HG03469 (cell line): ENCODE measurements around the gene THOC7.

Experiments used
- ATAC-seq: cut with Tn5 transposase; IDR thresholded peaks from one replicate; pipeline ENCODE4 v1.9.1; 2021; ENCODE audit warnings: mild to moderate bottlenecking, moderate library complexity, moderate number of reproducible peaks; ENCODE audit not compliant: unreplicated experiment

Gene THOC7

DNA sequence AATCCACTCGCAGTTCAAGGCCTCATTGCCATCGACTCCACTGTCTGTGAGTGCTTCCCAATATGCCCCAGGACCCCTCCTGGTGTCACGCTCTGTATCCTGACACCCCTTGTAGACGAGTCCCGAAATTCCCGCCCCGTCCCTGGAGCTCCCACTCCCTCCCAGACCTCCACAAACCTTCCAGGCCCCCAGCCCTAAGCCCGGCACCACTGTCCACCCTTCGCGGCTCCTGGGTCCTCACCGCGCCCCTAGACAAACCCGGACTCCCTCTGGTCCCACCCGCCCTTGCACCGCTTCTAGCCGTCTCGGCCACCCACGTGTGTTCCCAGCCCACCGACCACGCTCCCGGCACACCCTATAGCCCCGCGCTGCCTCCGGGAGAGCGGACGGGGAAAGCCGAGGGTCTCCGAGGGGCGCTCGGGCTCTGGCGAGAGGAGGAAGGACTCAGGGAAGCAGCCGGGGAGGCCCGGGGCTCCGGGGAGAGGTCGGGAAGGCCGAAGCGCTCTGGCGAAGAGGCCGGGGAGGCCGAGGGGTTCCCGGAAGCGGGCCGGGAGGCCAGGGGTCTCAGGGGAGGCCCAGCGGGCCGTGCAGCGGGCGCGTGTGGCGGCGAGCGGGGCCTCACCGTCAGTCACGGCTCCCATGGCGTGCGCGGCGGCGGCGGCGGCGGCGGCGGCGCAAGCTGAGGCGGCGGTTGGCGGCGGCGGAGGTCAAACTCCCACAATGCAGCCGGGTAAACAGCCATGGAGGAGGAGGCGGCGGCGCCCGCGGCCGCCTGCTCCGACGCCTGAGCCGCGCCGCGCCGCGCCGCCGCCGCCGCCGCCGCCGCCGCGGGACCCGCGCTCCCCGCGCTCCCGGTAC is at the start of gene THOC7, which contains the start of gene ATXN7:
Gene THOC7 (minus strand): TSS at position 656 of the 858 bp plus-strand sequence. CDS start 15 bp downstream, at position 641.
Gene ATXN7 (plus strand): TSS at position 718 of the 858 bp plus-strand sequence. CDS start 48,732 bp downstream, outside the sequence.
- peak; percentile 54 for ATAC-seq

GRCh38 chr3:63912768-63913588 is 49.4 kb upstream of the THOC7 start:
- peak; percentile 16 for ATAC-seq

- ATAC-seq, result peak; percentile 53
These were observed 48.5 kb upstream of the THOC7 start, which contains the start of gene SCAANT1 for GRCh38 chr3:63911873-63912767. Gene SCAANT1 (minus strand): TSS chr3:63912383.

DNA sequence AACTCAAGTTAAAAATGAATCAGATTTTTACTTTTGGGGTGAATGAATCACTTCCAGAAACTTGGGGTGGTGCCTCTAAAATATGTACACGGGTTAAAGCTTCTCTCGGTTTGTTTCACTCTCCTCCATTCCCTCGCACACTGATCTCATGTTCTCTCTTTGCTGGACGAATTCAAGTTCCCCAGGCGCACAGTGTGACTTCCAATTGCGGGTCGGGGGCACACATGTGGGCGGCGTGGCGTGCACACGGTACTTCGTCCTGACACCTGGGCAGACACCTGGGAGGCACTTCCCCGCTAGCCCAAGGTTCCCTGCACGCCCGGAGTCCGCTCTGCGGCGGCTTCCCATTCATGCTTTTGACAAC is 47.9 kb upstream of the THOC7 start:
- peak; percentile 2 for ATAC-seq

DNA sequence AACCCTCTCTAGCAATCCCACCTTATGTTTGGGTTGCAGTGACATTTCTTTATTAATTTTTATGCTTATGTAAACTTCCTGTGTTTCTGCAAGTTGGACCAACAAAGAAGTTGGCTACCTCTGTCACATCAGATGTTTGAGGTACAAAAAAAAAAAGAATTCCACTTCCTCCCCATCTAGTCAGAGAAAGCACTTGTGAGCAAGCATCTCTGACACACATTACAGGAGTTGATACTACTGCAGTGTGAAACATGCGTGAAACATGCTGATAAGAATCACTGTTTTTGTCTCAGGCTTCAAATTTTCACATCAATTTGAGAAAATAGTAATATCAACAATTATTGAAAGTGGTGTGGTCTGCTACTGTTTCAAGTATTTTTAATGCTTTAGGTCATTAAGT is 47.3 kb upstream of the THOC7 start:
- no peak for ATAC-seq

- no peak for ATAC-seq
These were observed 46.4 kb upstream of the THOC7 start for GRCh38 chr3:63910001-63910400.

- ATAC-seq, result no peak
These were observed 45.8 kb upstream of the THOC7 start for GRCh38 chr3:63909431-63909830.

DNA sequence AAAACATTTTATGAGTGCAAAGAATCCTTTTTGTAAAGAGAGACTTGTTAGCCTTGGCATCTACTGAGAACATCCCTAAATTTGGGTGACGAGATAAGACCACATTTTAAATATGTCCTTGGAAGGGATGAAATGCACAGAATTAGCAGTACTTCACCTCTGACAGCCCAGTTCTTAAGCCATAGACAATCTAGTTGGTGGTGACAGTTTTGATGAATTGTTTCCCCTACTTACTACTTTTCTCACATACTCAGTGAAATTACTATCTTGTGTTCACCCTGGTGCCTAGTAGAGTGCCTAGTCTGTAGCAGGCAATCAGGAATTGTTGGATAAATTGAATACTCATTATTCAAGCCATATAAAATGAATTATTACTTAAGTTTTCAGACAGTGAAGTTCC is 45.2 kb upstream of the THOC7 start:
- no peak for ATAC-seq

DNA sequence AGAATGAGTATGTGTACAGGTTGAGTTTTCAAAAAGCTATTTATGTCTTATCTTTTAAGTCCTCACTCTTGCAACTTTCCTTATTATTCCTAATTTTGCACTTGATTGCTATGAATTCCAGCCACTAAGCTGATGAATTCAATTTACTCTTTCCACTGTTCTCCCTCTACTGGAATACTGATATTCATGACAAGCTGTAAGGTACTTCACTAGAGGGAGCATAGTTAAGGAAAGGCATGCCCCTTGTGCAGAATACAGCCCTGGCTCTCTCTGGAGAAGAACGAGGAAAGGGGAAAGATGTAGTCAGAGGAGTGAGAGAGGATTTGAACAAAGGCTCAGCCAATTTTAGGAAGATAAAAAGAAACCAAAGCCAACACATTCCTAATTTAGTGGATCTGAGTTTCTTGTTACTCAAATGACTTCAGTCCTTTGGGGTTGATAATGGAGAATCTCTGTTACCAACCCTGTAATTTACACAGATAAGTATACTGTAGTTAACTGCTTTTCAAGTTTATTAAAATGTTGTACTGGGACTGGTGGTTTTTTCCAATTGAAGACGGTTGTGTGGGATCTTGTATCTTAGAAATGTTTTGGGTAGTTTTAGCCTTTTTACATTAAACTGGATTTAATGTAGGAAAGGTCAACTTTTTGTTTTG is 44.6 kb upstream of the THOC7 start:
- no peak for ATAC-seq

DNA sequence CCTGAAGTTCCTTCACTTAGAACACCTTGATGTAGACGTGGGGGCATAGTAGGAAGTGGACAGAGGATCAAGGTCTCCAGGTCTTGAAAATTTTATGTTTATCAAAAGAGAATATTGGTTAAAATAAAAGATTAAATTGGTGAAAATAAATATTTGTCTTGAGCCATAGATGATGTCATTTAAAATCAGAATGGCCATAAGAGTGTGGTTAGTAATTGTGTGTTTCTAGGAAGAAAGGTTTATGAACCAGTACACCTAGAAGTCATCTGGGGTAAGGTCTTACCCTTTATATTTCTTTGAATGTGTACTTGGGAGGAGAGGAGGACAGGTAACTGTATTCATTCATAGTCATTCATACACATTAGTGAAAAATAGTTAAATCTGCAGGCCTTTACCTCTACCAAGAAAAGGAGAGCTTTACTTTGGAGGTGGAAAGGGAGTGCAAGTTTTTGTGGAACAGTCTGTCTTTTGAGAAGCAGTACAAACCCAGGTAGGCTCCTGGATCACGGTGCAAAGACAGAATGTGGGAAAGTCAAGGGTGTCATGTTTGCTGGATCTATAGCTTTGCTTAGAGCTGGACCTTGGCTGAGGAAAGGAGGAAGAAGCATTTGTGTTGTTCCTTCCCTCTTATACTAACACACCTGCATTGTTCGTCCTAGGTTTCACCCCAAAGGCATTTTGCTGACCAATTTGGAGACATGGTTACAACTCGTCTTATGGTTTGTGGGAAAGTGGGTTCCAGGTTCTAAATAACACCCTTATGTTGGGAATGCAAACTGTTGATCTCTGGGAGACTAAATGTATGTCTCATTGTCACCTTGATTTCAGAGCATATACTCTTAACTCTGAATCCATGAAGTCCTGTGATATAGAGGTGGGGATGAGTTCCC is 42.4 kb upstream of the THOC7 start:
- ATAC-seq, result no peak

DNA sequence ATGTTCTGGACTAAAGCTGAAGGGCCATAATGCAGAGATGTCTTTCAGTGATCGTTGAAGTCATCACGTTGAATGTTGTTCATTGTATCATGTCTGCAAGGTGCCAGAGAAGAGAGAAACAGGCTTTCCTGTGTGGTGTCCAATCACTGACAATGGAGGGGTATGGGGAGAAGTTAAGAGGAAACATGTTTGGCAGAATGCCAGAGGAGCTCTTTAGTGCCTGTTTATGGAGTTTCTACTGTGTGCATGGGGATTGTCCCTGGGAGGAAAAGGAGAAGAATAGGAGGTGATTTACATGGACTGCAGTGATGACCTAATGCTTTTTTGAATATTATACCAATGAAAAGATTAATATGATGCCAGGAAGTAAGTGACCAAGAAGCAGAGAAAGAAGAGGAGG is 36.9 kb upstream of the THOC7 start:
- ATAC-seq, result no peak

DNA sequence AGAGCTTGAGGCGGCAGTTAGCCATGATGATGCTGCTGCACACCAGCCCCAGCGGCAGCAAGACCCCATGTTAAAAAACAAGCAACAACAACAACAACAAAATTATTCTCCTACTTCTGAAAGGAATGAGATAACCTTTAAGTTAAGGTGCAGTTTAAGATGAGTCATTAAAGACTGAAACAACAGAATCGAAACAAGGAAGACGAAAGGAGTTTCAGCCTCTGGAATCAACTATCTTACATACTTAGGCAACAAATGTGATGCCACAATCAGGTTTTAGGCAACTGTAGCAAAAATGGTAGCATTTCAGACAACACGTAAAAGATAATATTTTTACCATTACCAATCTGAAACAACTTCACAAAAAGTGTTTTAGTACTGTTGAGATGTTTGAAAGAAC is 36.4 kb upstream of the THOC7 start:
- no peak for ATAC-seq

DNA sequence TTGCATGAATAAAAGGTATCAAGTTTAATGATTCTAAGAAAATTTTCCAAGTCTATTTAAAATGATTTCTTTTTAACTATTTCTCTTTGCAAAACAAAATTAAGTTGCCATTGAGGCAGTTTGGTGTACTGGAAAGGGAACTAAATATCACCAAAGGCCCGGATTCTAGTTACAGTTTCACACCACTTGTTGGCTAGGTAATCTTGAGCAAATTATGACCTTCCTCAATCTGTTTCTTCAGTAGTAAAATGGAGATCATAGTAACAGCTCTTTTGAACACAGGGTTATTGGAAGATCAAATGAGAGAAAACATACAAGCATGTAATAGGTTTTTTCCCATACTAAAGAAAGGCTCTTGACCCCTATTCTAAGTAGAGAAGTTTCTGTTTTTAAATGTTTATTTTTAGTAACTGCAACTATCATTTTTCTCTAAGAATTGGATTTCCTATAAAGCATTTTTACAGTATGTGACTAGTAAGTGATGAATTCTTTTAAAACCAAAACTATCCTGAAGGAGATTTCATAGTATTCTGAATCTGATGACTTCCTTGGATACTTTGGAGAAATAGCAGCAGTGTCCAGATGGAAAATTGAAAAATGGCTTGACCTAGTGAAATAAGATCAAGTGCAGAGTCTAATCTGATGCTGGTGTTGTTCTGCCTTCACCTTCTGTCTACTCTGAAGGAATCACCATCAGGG is 32.9 kb upstream of the THOC7 start:
- peak; percentile 62 for ATAC-seq

- no peak for ATAC-seq
These were observed 32.0 kb upstream of the THOC7 start for GRCh38 chr3:63895422-63896189.

DNA sequence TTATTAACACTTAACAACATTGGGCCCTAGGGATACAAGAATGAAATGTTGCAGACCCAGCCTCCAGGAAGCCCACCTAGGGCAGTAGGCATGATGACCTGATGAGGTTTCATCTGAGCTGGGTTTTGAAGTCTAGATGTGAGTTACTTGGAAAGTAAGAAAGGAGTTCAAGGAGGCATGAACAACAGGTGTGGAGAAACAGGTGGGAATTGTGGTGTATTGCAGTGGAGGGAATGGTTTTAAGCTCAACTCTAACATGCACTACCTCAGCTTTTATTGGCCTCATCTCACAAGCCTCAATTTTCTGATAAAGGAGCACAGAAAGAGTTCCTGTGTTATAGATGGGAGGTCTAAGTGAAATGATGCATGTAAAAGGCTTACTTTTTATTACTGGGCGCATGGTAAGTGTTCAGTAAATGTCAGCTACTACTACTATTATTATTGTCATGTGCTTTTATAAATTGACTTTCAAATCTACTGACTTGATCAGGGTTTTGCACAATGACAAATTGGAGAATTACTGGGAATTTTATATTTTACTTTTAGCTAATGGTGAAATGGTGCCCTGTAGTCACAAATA is 29.3 kb upstream of the THOC7 start:
- ATAC-seq, result no peak

DNA sequence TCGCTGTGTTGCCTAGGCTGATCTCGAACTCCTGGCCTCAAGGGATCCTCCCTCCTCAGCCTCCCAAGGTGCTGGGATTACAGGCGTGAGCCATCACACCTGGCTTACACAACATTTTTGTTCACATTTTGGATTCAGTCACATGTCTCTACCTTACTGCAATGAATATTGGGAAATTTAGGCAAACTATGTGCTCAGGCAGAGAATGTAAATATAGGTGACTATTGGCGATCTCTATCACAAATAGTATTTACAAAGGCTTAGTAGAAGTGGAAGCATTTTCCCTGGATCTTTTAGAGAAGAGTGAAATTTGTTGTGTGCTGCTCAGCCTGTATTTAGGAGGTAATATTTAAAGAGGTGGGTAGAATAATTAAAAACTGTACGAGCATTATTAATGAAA is 27.9 kb upstream of the THOC7 start:
- no peak for ATAC-seq

DNA sequence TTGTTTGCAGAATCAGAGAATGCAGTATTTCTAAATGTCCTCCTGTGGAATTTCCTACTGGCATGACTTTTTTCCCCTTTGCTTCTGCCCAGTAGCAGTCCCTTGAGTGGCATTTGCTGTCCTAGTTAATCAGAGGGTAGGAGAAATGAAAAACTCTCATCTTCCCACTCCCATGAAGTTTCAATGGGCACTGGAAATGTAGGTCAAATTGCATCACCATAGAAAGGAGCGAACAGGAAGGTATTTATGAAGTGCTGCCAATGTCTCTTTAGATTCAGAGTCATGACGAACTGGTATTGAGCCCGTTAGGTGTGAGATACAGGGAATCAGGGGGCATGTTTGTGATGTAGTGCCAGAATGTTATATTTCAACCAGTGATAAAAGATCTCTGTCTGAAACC is 23.3 kb upstream of the THOC7 start:
- ATAC-seq, result no peak

DNA sequence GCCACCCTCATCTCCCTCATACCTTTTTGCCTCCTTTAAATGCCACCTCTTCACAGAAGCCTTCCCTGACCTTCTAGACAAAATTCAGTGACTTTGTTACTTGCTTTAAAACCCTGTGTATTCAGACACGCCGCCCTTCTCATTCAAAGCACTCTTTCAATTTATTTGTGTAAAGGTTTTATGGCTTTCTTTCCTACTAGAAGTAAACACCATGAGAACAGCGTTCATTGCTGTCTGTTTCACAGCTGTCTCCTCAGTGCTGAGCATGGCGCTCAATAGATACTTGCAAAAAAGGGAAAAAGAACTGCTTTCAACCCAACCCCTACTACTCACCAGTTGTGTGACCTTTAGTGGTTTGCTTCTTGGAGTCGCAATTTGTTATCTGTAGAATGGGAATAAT is 17.0 kb upstream of the THOC7 start:
- ATAC-seq, result no peak
